Keratinocyte (primary cell): ENCODE results near the gene ARID5B.

ENCODE experiments used
- EZH2 ChIP-seq: IDR thresholded peaks from one replicate; pipeline ENCODE4 v1.6.1; 2012; ENCODE audit warnings: inconsistent platforms, mild to moderate bottlenecking, low read length, moderate library complexity
- TF ChIP-seq, protein P1 (sequence below), 3 experiments: IDR thresholded peaks in 1 of 3; conservative IDR thresholded peaks in 1 of 3; optimal IDR thresholded peaks in 1 of 3; 2 replicates in 2 of 3; 3 replicates in 1 of 3; pipeline versions ENCODE3 to v1.5.1; 2011; ENCODE audit warnings: low read length in 3 of 3, mild to moderate bottlenecking in 3 of 3, moderate library complexity in 2 of 3, control low read depth in 1 of 3, inconsistent platforms in 1 of 3; ENCODE audit not compliant: insufficient read depth in 2 of 3; ENCODE audit errors: extremely low read depth in 1 of 3

DNA sequence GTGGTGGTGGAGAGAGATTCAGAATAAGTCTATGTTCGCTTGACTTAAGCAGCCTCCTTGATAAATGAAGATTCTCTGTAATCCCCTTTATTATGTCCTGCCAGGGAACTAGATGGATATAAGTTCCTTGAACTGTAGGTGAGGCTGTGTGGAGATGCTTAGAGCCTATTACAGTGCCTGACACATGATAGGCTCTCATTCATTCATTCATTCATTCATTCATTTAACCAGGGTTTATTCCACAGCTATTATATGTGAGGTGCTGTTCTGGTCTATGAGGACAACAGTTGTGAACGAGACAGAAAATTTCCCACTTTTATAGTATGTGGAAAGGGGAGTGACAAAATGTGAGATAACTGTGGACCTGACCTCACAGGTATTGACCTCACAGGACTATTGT lies 105.6 kb downstream of the ARID5B start:
- no peak for TF ChIP-seq EZH2
- TF ChIP-seq, protein P1, sequence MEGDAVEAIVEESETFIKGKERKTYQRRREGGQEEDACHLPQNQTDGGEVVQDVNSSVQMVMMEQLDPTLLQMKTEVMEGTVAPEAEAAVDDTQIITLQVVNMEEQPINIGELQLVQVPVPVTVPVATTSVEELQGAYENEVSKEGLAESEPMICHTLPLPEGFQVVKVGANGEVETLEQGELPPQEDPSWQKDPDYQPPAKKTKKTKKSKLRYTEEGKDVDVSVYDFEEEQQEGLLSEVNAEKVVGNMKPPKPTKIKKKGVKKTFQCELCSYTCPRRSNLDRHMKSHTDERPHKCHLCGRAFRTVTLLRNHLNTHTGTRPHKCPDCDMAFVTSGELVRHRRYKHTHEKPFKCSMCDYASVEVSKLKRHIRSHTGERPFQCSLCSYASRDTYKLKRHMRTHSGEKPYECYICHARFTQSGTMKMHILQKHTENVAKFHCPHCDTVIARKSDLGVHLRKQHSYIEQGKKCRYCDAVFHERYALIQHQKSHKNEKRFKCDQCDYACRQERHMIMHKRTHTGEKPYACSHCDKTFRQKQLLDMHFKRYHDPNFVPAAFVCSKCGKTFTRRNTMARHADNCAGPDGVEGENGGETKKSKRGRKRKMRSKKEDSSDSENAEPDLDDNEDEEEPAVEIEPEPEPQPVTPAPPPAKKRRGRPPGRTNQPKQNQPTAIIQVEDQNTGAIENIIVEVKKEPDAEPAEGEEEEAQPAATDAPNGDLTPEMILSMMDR (optimal IDR thresholded peaks at IDR 0.05 in 1 of 3, IDR thresholded peaks at IDR 0.05 in 1 of 3, conservative IDR thresholded peaks at IDR 0.05 in 1 of 3; ENCODE audit: extremely low read depth in 1 of 3, insufficient read depth in 2 of 3, low read length in 3 of 3) = no peak
